ENCODE results near the gene EBI3.

GRCh38 chr19:4216846-4217245 lies 12.5 kb upstream of the EBI3 start:
- no peak for TF ChIP-seq YY1 (IDR thresholded peaks at IDR 0.05; ENCODE audit: insufficient read depth, insufficient read length)
- no peak for TF ChIP-seq SUZ12 (IDR thresholded peaks at IDR 0.05; ENCODE audit: extremely low read depth, insufficient read depth, insufficient read length)
